Measurements from ENCODE around the gene ASB11.
A peak's percentile ranks its signal among the peaks of the same experiment; 100 is the strongest.

Gene ASB11

GRCh38 chrX:15344106-15344505 lies 28.7 kb upstream of the ASB11 start:
- Histone ChIP-seq H3K27ac (ENCODE audit: low read length) (no peak overlapping the region), H3K4me3 (ENCODE audit: low read depth in 1 of 2, low read length in 2 of 2) (no peak overlapping the region), H3K79me2 (ENCODE audit: insufficient read depth, low read length) (no peaks in the 10 kb centered on the region), H2AFZ (ENCODE audit: low read depth, low read length) (no peak overlapping the region), H4K20me1 (ENCODE audit: insufficient read depth, low read length) (no peaks in the 10 kb centered on the region), H3K9me3 (ENCODE audit: insufficient read depth, low read length, severe bottlenecking) (no peaks in the 10 kb centered on the region), H3K36me3 (ENCODE audit: insufficient read depth, low read length) (no peaks in the 10 kb centered on the region), H3K27me3 (ENCODE audit: insufficient read depth, low read length, poor library complexity) (no peaks in the 10 kb centered on the region), H3K9ac (ENCODE audit: low read depth, low read length) (no peak overlapping the region), H3K4me1 (ENCODE audit: insufficient read depth, low read length) (no peaks in the 10 kb centered on the region), H3K4me2 (ENCODE audit: insufficient read depth, low read length) (no peak overlapping the region)
- TF ChIP-seq EZH2 (IDR thresholded peaks at IDR 0.05; ENCODE audit: borderline replicate concordance, low read depth, low read length, severe bottlenecking): no peak
- TF ChIP-seq CTCF (IDR thresholded peaks at IDR 0.05; ENCODE audit: borderline replicate concordance, extremely low read depth, low read length, poor library complexity, severe bottlenecking): no peak
- ATAC-seq (ENCODE audit: insufficient read depth, low read depth) (no peak), DNase-seq (no peak)

- TF ChIP-seq EZH2 (IDR thresholded peaks at IDR 0.05; ENCODE audit: borderline replicate concordance, low read depth, low read length, severe bottlenecking) (no peak), CTCF (IDR thresholded peaks at IDR 0.05; ENCODE audit: borderline replicate concordance, extremely low read depth, low read length, poor library complexity, severe bottlenecking) (no peak)
- no peak for ATAC-seq (ENCODE audit: insufficient read depth, low read depth)
- no peak overlapping the region for H3K27ac ChIP-seq (ENCODE audit: low read length)
- DNase-seq: no peak
- no peaks in the 10 kb centered on the region for H4K20me1 ChIP-seq (ENCODE audit: insufficient read depth, low read length)
- H3K36me3 ChIP-seq (ENCODE audit: insufficient read depth, low read length): no peaks in the 10 kb centered on the region
- no peaks in the 10 kb centered on the region for H3K27me3 ChIP-seq (ENCODE audit: insufficient read depth, low read length, poor library complexity)
- H3K9ac ChIP-seq (ENCODE audit: low read depth, low read length): no peak overlapping the region
- no peak overlapping the region for H3K4me2 ChIP-seq (ENCODE audit: insufficient read depth, low read length)
- no peaks in the 10 kb centered on the region for H3K4me1 ChIP-seq (ENCODE audit: insufficient read depth, low read length)
- no peaks in the 10 kb centered on the region for H3K9me3 ChIP-seq (ENCODE audit: insufficient read depth, low read length, severe bottlenecking)
- H3K79me2 ChIP-seq (ENCODE audit: insufficient read depth, low read length): no peaks in the 10 kb centered on the region
- H2AFZ ChIP-seq (ENCODE audit: low read depth, low read length): no peak overlapping the region
- no peak overlapping the region for H3K4me3 ChIP-seq (ENCODE audit: low read depth in 1 of 2, low read length in 2 of 2)
Observed at GRCh38 chrX:15343075-15343476, 27.6 kb upstream of the ASB11 start.

GRCh38 chrX:15340867-15341266 lies 25.4 kb upstream of the ASB11 start:
- H3K4me1 ChIP-seq (ENCODE audit: insufficient read depth, low read length): peaks cover 8% of the 10 kb centered on the region
- H3K27me3 ChIP-seq (ENCODE audit: insufficient read depth, low read length, poor library complexity): no peaks in the 10 kb centered on the region
- no peak overlapping the region for H3K4me2 ChIP-seq (ENCODE audit: insufficient read depth, low read length)
- H3K27ac ChIP-seq (ENCODE audit: low read length): no peak overlapping the region
- H4K20me1 ChIP-seq (ENCODE audit: insufficient read depth, low read length): no peaks in the 10 kb centered on the region
- H3K9ac ChIP-seq (ENCODE audit: low read depth, low read length): no peak overlapping the region
- H3K9me3 ChIP-seq (ENCODE audit: insufficient read depth, low read length, severe bottlenecking): no peaks in the 10 kb centered on the region
- no peak for TF ChIP-seq CTCF (IDR thresholded peaks at IDR 0.05; ENCODE audit: borderline replicate concordance, extremely low read depth, low read length, poor library complexity, severe bottlenecking)
- no peak for TF ChIP-seq EZH2 (IDR thresholded peaks at IDR 0.05; ENCODE audit: borderline replicate concordance, low read depth, low read length, severe bottlenecking)
- H3K36me3 ChIP-seq (ENCODE audit: insufficient read depth, low read length): no peaks in the 10 kb centered on the region
- no peak overlapping the region for H3K4me3 ChIP-seq (ENCODE audit: low read depth in 1 of 2, low read length in 2 of 2)
- H2AFZ ChIP-seq (ENCODE audit: low read depth, low read length): no peak overlapping the region
- DNase-seq (no peak), ATAC-seq (ENCODE audit: insufficient read depth, low read depth) (no peak)
- no peaks in the 10 kb centered on the region for H3K79me2 ChIP-seq (ENCODE audit: insufficient read depth, low read length)

- Histone ChIP-seq H4K20me1 (ENCODE audit: insufficient read depth, low read length) (no peaks in the 10 kb centered on the region; the same call in 1 of the 2 replicates), H3K27ac (ENCODE audit: low read length) (peak overlapping the region; percentile 56), H2AFZ (ENCODE audit: low read depth, low read length) (peak overlapping the region; percentile 77), H3K4me3 (ENCODE audit: low read depth in 1 of 2, low read length in 2 of 2) (peak overlapping the region; percentile 34 to 67; a peak in 3 of 4 replicates), H3K4me2 (ENCODE audit: insufficient read depth, low read length) (peak overlapping the region; percentile 91), H3K27me3 (ENCODE audit: insufficient read depth, low read length, poor library complexity) (no peaks in the 10 kb centered on the region), H3K79me2 (ENCODE audit: insufficient read depth, low read length) (peaks cover 28% of the 10 kb centered on the region), H3K4me1 (ENCODE audit: insufficient read depth, low read length) (peaks cover 19% of the 10 kb centered on the region), H3K9ac (ENCODE audit: low read depth, low read length) (peak overlapping the region; percentile 48), H3K36me3 (ENCODE audit: insufficient read depth, low read length) (peaks cover 19% of the 10 kb centered on the region), H3K9me3 (ENCODE audit: insufficient read depth, low read length, severe bottlenecking) (no peaks in the 10 kb centered on the region)
- no peak for DNase-seq
- ATAC-seq (ENCODE audit: insufficient read depth, low read depth): no peak
- no peak for TF ChIP-seq EZH2 (IDR thresholded peaks at IDR 0.05; ENCODE audit: borderline replicate concordance, low read depth, low read length, severe bottlenecking)
- no peak for TF ChIP-seq CTCF (IDR thresholded peaks at IDR 0.05; ENCODE audit: borderline replicate concordance, extremely low read depth, low read length, poor library complexity, severe bottlenecking)
Observed at GRCh38 chrX:15336023-15336413, 20.6 kb upstream of the ASB11 start.
